ENCODE measurements around the gene APOBEC3B.

DNA sequence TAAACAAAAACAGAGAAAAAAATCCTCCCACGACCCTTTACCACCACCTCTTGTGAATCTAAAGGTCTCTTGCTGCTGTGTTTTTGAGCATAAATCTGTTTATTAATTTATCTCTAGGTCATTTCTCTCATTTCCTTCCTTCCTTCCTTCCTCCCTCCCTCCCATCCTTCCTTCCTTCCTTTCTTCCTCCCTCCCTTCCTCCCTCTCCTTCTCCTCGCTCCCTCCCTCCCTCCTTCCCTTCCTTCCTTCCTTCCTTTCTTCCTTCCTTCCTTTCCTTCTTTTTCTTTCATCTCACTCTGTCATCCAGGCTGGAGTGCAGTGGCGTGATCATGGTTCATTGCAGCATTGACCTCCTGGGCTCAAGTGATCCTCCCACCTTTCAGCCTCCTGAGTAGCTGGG, 38.3 kb upstream of the APOBEC3B start:
- no peak for TF ChIP-seq RAD21 (CRISPR knock-in tag; conservative IDR thresholded peaks at IDR 0.05 in 1 of 2, IDR thresholded peaks at IDR 0.05 in 1 of 2)
- TF ChIP-seq TBP (optimal IDR thresholded peaks at IDR 0.05; ENCODE audit: low read depth, low read length), result no peak
- no peak for TF ChIP-seq HDAC2 (IDR thresholded peaks at IDR 0.05)
- TF ChIP-seq POLR2A (conservative IDR thresholded peaks at IDR 0.05), result no peak
- TF ChIP-seq, protein P1, sequence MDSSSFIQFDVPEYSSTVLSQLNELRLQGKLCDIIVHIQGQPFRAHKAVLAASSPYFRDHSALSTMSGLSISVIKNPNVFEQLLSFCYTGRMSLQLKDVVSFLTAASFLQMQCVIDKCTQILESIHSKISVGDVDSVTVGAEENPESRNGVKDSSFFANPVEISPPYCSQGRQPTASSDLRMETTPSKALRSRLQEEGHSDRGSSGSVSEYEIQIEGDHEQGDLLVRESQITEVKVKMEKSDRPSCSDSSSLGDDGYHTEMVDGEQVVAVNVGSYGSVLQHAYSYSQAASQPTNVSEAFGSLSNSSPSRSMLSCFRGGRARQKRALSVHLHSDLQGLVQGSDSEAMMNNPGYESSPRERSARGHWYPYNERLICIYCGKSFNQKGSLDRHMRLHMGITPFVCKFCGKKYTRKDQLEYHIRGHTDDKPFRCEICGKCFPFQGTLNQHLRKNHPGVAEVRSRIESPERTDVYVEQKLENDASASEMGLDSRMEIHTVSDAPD (CRISPR knock-in tag; IDR thresholded peaks at IDR 0.05), result no peak

Measured in K562 (cell line).